Caco-2 (cell line): Measurements from ENCODE around the gene LMO7. TPM values are rescaled to one million over a fixed set of nuclear protein-coding genes. Genes with fewer than 3 reads are reported as not detected.

Experiments
- BruUV-seq: library from RNA; stranded (reverse); fragments of 400-500 nt; replicated peaks from 2 replicates; lab custom pipeline; 2021; lab: Mats Ljungman, UMichigan
- CTCF ChIA-PET: fragments of 300-600 bp; sonication (Branson Sonifier 250); formaldehyde crosslinking; loops from one replicate; lab custom pipeline; 2022; ENCODE audit warnings: antibody characterized with exemption; lab: Charles Lee
- POLR2A ChIA-PET: fragments of 300-600 bp; sonication (Branson Sonifier 250); formaldehyde crosslinking; loops from one replicate; lab custom pipeline; 2022; ENCODE audit warnings: antibody characterized with exemption; lab: Charles Lee
- DNase-seq, 2 experiments: peaks; one replicate each; pipeline versions ENCODE4 v3.0.0 to v3.0.0-alpha.2; 2020 to 2022
- H3K27me3 ChIP-seq: replicated peaks from 2 replicates; pipeline ENCODE4 v1.6.0; 2011; ENCODE audit warnings: low read length; ENCODE audit not compliant: control insufficient read depth, insufficient read depth
- H3K36me3 ChIP-seq: 2 replicates; pipeline ENCODE4 v1.5.1; 2011; ENCODE audit warnings: low read length; ENCODE audit not compliant: control insufficient read depth, insufficient read depth
- H3K4me1 ChIP-seq: fragments of 250-450 bp; sonication (Bioruptor Pico); 2 replicates; pipeline ENCODE4 v1.5.1; 2020; ENCODE audit warnings: mild to moderate bottlenecking
- H3K4me3 ChIP-seq: 2 replicates; pipeline ENCODE4 v1.5.1; 2011; ENCODE audit warnings: low read depth, mild to moderate bottlenecking, control low read depth, low read length
- H3K9me3 ChIP-seq: fragments of 250-450 bp; sonication (Bioruptor Pico); 2 replicates; pipeline ENCODE4 v1.5.1; 2020; ENCODE audit warnings: mild to moderate bottlenecking, moderate library complexity
- H3K27ac Mint-ChIP-seq: one replicate; pipeline ENCODE4 v1.8.0; 2022; ENCODE audit warnings: mixed read lengths; ENCODE audit not compliant: unreplicated experiment
- H3K27me3 Mint-ChIP-seq: one replicate; pipeline ENCODE4 v1.8.0; 2022; ENCODE audit warnings: mixed read lengths; ENCODE audit not compliant: insufficient read depth, unreplicated experiment
- H3K36me3 Mint-ChIP-seq: one replicate; pipeline ENCODE4 v1.8.0; 2022; ENCODE audit warnings: mild to moderate bottlenecking, mixed read lengths; ENCODE audit not compliant: insufficient read depth, unreplicated experiment
- H3K4me1 Mint-ChIP-seq: one replicate; pipeline ENCODE4 v1.8.0; 2022; ENCODE audit warnings: low read depth, mixed read lengths; ENCODE audit not compliant: unreplicated experiment
- H3K4me3 Mint-ChIP-seq: one replicate; pipeline ENCODE4 v1.8.0; 2022; ENCODE audit warnings: mild to moderate bottlenecking, moderate library complexity, mixed read lengths; ENCODE audit not compliant: unreplicated experiment
- H3K9me3 Mint-ChIP-seq: one replicate; pipeline ENCODE4 v1.8.0; 2022; ENCODE audit warnings: mixed read lengths; ENCODE audit not compliant: unreplicated experiment
- CTCF ChIP-seq, 2 experiments: fragments of 200-600 bp in 1 of 2; IDR thresholded peaks; 1 replicate in 1 of 2; 2 replicates in 1 of 2; pipeline versions ENCODE4 v1.5.1 to v1.8.0; 2011 to 2022; ENCODE audit warnings: antibody characterized with exemption in 1 of 2, control low read depth in 1 of 2, inconsistent platforms in 1 of 2, low read depth in 1 of 2, low read length in 1 of 2, mild to moderate bottlenecking in 1 of 2, moderate library complexity in 1 of 2; ENCODE audit not compliant: insufficient read depth in 1 of 2, severe bottlenecking in 1 of 2, unreplicated experiment in 1 of 2
- intact Hi-C: fragments of 100-400 bp; cut with micrococcal nuclease; formaldehyde crosslinking; loops from one replicate; pipeline ENCODE4 v1.10.0; 2022; ENCODE audit not compliant: unreplicated experiment
- total RNA-seq: library from RNA; stranded (reverse); gene quantifications from 2 replicates; pipeline ENCODE4 v1.2.3, GENCODE V29; 2022

Gene LMO7
- total RNA-seq, 1 experiment from 2014 or later, result 209 TPM

GRCh38 chr13:75628801-75629200, 7.3 kb upstream of the LMO7 start:
- no peaks in the 10 kb centered on the region for H3K9me3 ChIP-seq
- H3K9me3 Mint-ChIP-seq, result no peaks in the 10 kb centered on the region
- intact Hi-C loops, result no loop called here
- no TSS peak for BruUV-seq
- no peak overlapping the region for H3K4me3 ChIP-seq
- peaks cover 12% of the 10 kb centered on the region for H3K36me3 Mint-ChIP-seq
- DNase-seq, result no peak
- H3K4me3 Mint-ChIP-seq, result no peak overlapping the region
- H3K4me1 Mint-ChIP-seq, result peaks cover 8% of the 10 kb centered on the region
- no peaks in the 10 kb centered on the region for H3K27me3 Mint-ChIP-seq
- no peak overlapping the region for H3K27ac Mint-ChIP-seq
- no peak for TF ChIP-seq CTCF (IDR thresholded peaks at IDR 0.05; ENCODE audit: insufficient read depth in 1 of 2, low read depth in 1 of 2, low read length in 1 of 2, severe bottlenecking in 1 of 2, unreplicated experiment in 1 of 2)
- ChIA-PET CTCF (no interaction called here), POLR2A (no interaction called here)
- no peaks in the 10 kb centered on the region for H3K4me1 ChIP-seq
- no peaks in the 10 kb centered on the region for H3K27me3 ChIP-seq
- H3K36me3 ChIP-seq, result no peaks in the 10 kb centered on the region; the same call in 1 of the 2 replicates

GRCh38 chr13:75633285-75633684, 2.8 kb upstream of the LMO7 start:
- BruUV-seq, result TSS peak; percentile 41
- no peaks in the 10 kb centered on the region for H3K27me3 Mint-ChIP-seq
- peaks cover 8% of the 10 kb centered on the region; the same call in 1 of the 2 replicates for H3K4me1 ChIP-seq
- TF ChIP-seq CTCF (IDR thresholded peaks at IDR 0.05; ENCODE audit: insufficient read depth in 1 of 2, low read depth in 1 of 2, low read length in 1 of 2, severe bottlenecking in 1 of 2, unreplicated experiment in 1 of 2), result no peak
- H3K27me3 ChIP-seq, result no peaks in the 10 kb centered on the region
- H3K4me3 Mint-ChIP-seq, result peak overlapping the region; percentile 36
- intact Hi-C loops, result loop anchor here (10.0 kb wide), 1 partner anchor 258 kb away; no protein-coding TSS in a partner anchor
- no peaks in the 10 kb centered on the region; the same call in 1 of the 2 replicates for H3K36me3 ChIP-seq
- peaks cover 8% of the 10 kb centered on the region for H3K36me3 Mint-ChIP-seq
- H3K4me3 ChIP-seq, result no peak overlapping the region
- H3K4me1 Mint-ChIP-seq, result peaks cover 16% of the 10 kb centered on the region
- no peak for DNase-seq
- H3K9me3 Mint-ChIP-seq, result no peaks in the 10 kb centered on the region
- H3K9me3 ChIP-seq, result no peaks in the 10 kb centered on the region
- H3K27ac Mint-ChIP-seq, result peak overlapping the region; percentile 20
- CTCF ChIA-PET, result no interaction called here
- POLR2A ChIA-PET, result no interaction called here

GRCh38 chr13:75635101-75635827, 866 bp upstream of the LMO7 start:
- Mint-ChIP-seq H3K36me3 (peaks cover 8% of the 10 kb centered on the region), H3K9me3 (no peaks in the 10 kb centered on the region), H3K4me1 (peaks cover 16% of the 10 kb centered on the region), H3K4me3 (peak overlapping the region; percentile 78), H3K27ac (peak overlapping the region; percentile 42), H3K27me3 (no peaks in the 10 kb centered on the region)
- intact Hi-C loops, result loop anchor here (5.0 to 10.0 kb wide), 2 partner anchors 153 to 260 kb away; partner anchors contain the start of gene TBC1D4
- peak overlapping the region; percentile 57 for H3K4me3 ChIP-seq
- ChIA-PET POLR2A (no interaction called here), CTCF (no interaction called here)
- TF ChIP-seq CTCF (IDR thresholded peaks at IDR 0.05; ENCODE audit: insufficient read depth in 1 of 2, low read depth in 1 of 2, low read length in 1 of 2, severe bottlenecking in 1 of 2, unreplicated experiment in 1 of 2), result no peak
- BruUV-seq, result no TSS peak
- no peaks in the 10 kb centered on the region; the same call in 1 of the 2 replicates for H3K36me3 ChIP-seq
- peaks cover 8% of the 10 kb centered on the region; the same call in 1 of the 2 replicates for H3K4me1 ChIP-seq
- H3K9me3 ChIP-seq, result no peaks in the 10 kb centered on the region
- peak in 1 of 2 experiments; percentile 54 for DNase-seq
- H3K27me3 ChIP-seq, result no peaks in the 10 kb centered on the region
